Measurements from ENCODE around the gene ACACB.

ACACB gene

DNA sequence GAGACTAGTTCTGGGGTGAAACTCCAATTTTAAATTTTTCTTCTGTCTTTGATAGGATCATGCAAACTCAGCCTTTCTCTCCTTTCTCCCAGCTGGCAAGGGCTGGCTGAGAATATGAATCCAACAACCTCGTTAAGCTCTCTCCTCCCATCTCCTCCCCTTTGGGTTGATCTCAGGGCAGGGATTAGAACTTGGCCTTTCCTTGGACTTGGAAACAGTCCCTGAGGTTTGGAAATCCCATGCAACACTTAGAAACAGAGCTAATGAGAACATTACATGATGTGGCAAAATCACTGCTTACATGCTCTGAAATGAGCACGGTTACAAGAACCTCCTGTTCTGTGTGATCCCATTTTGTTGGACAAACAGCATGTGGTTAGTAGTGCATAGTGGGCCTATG, 31.6 kb downstream of the ACACB start:
- TF ChIP-seq CTCF (IDR thresholded peaks at IDR 0.05): no peak

DNA sequence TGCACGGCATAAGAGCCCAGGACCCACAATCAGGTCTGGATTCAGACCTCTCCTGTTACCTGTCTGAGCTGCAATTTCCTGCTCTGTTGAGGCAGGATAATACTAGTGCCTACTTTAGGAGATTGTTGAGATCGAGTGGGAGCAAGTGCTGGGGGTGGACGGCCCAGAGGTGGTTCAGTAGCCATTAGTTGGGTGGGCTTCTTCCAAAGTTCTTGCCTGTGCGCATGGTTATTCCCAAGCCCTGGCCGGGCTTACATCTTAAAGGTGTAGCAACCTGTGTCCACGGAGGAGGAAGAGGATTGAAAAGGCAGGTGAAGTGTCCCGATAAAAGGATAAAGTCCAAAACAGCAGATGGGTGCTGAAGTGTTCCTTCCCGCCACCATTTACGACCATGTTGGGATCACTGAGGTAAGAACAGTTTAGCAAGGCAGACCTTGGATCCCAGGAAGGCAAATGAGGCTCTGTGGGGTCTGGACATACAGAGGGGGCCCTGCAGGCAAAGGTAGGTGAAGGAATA, 33.8 kb downstream of the ACACB start:
- no peak for TF ChIP-seq CTCF (IDR thresholded peaks at IDR 0.05)

DNA sequence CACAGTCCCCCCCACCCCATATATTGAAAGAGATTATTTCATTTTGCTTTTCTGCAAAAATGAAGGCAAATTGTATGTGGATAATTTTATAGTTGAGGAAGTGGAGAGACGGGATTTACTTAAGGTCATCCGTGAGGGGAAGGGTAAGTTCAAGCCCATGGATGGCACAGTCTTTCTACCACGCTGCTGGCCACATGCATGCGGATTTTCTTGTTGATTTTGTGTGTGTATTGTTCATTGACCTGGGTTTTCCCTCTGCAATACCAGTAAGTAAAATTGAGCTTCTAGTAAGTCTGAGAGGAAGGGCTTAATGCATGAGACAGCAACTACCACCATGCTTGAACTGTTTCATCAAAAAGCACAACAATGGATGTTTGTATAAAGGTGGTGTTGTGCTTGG, 35.1 kb downstream of the ACACB start:
- no peak for TF ChIP-seq CTCF (IDR thresholded peaks at IDR 0.05)

- TF ChIP-seq CTCF (IDR thresholded peaks at IDR 0.05): no peak
Measured at GRCh38 chr12:109153821-109154441, 37.5 kb downstream of the ACACB start.

- no peak for TF ChIP-seq CTCF (IDR thresholded peaks at IDR 0.05)
Measured at GRCh38 chr12:109154451-109155438, 38.4 kb downstream of the ACACB start.

DNA sequence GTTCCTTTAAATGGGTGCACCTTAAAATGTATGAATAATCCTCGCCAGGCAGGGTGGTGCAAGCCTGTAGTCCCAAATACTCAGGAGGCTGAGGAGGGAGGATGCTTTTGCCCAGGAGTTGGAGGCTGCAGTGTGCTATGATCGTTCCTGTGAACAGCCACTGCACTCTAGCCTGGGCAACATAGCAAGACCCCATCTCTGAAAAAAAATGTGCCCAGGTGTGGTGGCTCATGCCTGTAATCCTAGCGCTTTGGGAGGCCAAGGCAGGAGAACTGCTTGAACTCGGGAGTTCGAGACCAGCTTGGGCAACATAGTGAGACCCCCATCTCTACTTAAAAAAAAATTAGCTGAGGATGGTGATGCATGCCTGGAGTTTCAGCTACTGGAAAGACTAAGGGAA, 39.6 kb downstream of the ACACB start:
- no peak for TF ChIP-seq CTCF (IDR thresholded peaks at IDR 0.05)

GRCh38 chr12:109156586-109156985, 40.2 kb downstream of the ACACB start:
- TF ChIP-seq CTCF (IDR thresholded peaks at IDR 0.05): no peak
